ENCODE data around the gene GOLGA8M. TPM values are rescaled to one million over a fixed set of nuclear protein-coding genes. Genes with fewer than 3 reads are reported as not detected.

Gene GOLGA8M
- total RNA-seq, 2 donors from 2014 or later = 0.89 TPM; not detected in 1

Other genes starting within 250 kb of the GOLGA8M start
- gene GOLGA8G, start 179.4 kb downstream of the GOLGA8M start, total RNA-seq = not detected
- gene GOLGA6L25, start 158.9 kb downstream of the GOLGA8M start, total RNA-seq = not detected
- gene GOLGA6L7, start 136.2 kb upstream of the GOLGA8M start, total RNA-seq = not detected
- gene APBA2, start 173.6 kb upstream of the GOLGA8M start, total RNA-seq = 1 to 10 TPM; 9.1 to 9.8 TPM

Data from activated T-cell treated with anti-CD3 and anti-CD28 coated beads, Interleukin-2, amount 50 U/mL, for 72 hours (primary cell).